Natural killer cell (primary cell): ENCODE measurements around the gene SLC16A10. TPM values are rescaled to one million over a fixed set of nuclear protein-coding genes. Genes with fewer than 3 reads are reported as not detected.

Experiments
- ATAC-seq, 3 donors: fragments of 150-1000 bp in 2 of 3; fragments of 200-7000 bp in 1 of 3; cut with Tn5 transposase; 1 replicate in 1 of 3; 2 replicates in 2 of 3; pipeline ENCODE4 v1.10.0; 2021; ENCODE audit warnings: mild to moderate bottlenecking in 2 of 3, moderate library complexity in 2 of 3
- DNase-seq, 2 donors: peaks; one replicate each; pipeline versions ENCODE4 v3.0.0 to v3.0.0-alpha.2; 2013 to 2021; ENCODE audit warnings: mixed read lengths in 1 of 2
- H3K27ac ChIP-seq: one replicate; pipeline ENCODE4 v1.5.1; 2013; ENCODE audit warnings: mild to moderate bottlenecking, low read length
- H3K27me3 ChIP-seq: one replicate; pipeline ENCODE4 v1.6.1; 2013; ENCODE audit warnings: low read length; ENCODE audit not compliant: control insufficient read depth, insufficient read depth
- H3K36me3 ChIP-seq: one replicate; pipeline ENCODE4 v1.6.1; 2013; ENCODE audit warnings: low read length; ENCODE audit not compliant: control insufficient read depth, insufficient read depth
- H3K4me1 ChIP-seq: one replicate; pipeline ENCODE4 v1.6.1; 2013; ENCODE audit warnings: low read length; ENCODE audit not compliant: control insufficient read depth, insufficient read depth
- H3K4me3 ChIP-seq: one replicate; pipeline ENCODE4 v1.5.1; 2013; ENCODE audit warnings: low read length
- H3K9me3 ChIP-seq: one replicate; pipeline ENCODE4 v1.6.1; 2013; ENCODE audit warnings: low read length; ENCODE audit not compliant: control insufficient read depth, insufficient read depth
- H3K27ac Mint-ChIP-seq, 2 donors: one replicate each; pipeline ENCODE4 v1.8.0; 2022; ENCODE audit warnings: mild to moderate bottlenecking in 2 of 2, mixed read lengths in 2 of 2, moderate library complexity in 1 of 2
- H3K27me3 Mint-ChIP-seq, 2 donors: one replicate each; pipeline ENCODE4 v1.8.0; 2022; ENCODE audit warnings: low read depth in 2 of 2, mixed read lengths in 2 of 2
- H3K36me3 Mint-ChIP-seq: one replicate; pipeline ENCODE4 v1.8.0; 2022; ENCODE audit warnings: mixed read lengths
- H3K4me1 Mint-ChIP-seq, 2 donors: one replicate each; pipeline ENCODE4 v1.8.0; 2022; ENCODE audit warnings: mixed read lengths in 2 of 2
- H3K4me3 Mint-ChIP-seq: one replicate; pipeline ENCODE4 v1.8.0; 2022; ENCODE audit warnings: mild to moderate bottlenecking, moderate library complexity, mixed read lengths
- H3K9me3 Mint-ChIP-seq, 2 donors: one replicate each; pipeline ENCODE4 v1.8.0; 2022; ENCODE audit warnings: mixed read lengths in 2 of 2
- WGBS: methylation state at CpG from one replicate; pipeline ENCODE4 v1.1.7; 2013; ENCODE audit warnings: missing lambda C conversion rate; ENCODE audit not compliant: insufficient coverage; 5-methylcytosine and 5-hydroxymethylcytosine counted together
- intact Hi-C: fragments of 100-400 bp; cut with micrococcal nuclease; formaldehyde crosslinking; loops from one replicate; pipeline ENCODE4 v1.14.2; 2022
- total RNA-seq, 4 donors: library from RNA; stranded (reverse); fragments of 120-200 nt in 1 of 4; gene quantifications; one replicate each; pipeline versions ENCODE4 v1.2.3 to v1.2.4, GENCODE V29; 2013 to 2022
- TF ChIP-seq, protein P1 (sequence below): fragments of 200-600 bp; IDR thresholded peaks from one replicate; pipeline ENCODE4 v1.8.0; 2022; ENCODE audit warnings: antibody characterized with exemption

SLC16A10 gene
- total RNA-seq, 3 donors from 2014 or later (not counting 1 experiment from before 2014, with no cell fraction given), result 0.05 to 0.53 (median 0.18) TPM

DNA sequence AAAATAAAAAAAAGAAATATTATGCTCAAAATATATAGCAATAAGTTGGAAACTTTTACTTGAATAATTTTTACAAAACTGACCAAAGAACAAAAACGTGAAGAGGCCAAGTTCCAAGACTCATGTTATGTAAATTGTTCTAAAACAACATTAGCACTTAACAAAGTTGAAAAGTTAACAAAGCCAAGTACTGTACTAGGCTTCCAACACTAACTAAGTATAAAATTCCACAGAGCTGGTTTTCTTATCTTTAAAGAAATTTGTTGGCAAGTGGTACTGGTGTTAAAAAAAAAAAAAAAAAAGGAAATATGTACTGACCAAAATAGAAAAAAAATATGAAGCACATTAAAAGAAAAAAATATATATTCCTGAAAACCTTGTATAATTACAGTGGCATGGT is 127.8 kb downstream of the SLC16A10 start:
- H3K4me3 Mint-ChIP-seq, result no peak overlapping the region
- no peak for ATAC-seq
- DNase-seq, result no peak
- no peak overlapping the region for H3K27ac Mint-ChIP-seq
- TF ChIP-seq, protein P1, sequence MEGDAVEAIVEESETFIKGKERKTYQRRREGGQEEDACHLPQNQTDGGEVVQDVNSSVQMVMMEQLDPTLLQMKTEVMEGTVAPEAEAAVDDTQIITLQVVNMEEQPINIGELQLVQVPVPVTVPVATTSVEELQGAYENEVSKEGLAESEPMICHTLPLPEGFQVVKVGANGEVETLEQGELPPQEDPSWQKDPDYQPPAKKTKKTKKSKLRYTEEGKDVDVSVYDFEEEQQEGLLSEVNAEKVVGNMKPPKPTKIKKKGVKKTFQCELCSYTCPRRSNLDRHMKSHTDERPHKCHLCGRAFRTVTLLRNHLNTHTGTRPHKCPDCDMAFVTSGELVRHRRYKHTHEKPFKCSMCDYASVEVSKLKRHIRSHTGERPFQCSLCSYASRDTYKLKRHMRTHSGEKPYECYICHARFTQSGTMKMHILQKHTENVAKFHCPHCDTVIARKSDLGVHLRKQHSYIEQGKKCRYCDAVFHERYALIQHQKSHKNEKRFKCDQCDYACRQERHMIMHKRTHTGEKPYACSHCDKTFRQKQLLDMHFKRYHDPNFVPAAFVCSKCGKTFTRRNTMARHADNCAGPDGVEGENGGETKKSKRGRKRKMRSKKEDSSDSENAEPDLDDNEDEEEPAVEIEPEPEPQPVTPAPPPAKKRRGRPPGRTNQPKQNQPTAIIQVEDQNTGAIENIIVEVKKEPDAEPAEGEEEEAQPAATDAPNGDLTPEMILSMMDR, result no peak
- H3K36me3 Mint-ChIP-seq, result no peaks in the 10 kb centered on the region
- no peaks in the 10 kb centered on the region for H3K27me3 Mint-ChIP-seq
- Histone ChIP-seq H3K27me3 (no peaks in the 10 kb centered on the region), H3K9me3 (no peaks in the 10 kb centered on the region), H3K4me3 (no peak overlapping the region), H3K4me1 (no peaks in the 10 kb centered on the region), H3K27ac (no peak overlapping the region), H3K36me3 (no peaks in the 10 kb centered on the region)
- no peaks in the 10 kb centered on the region for H3K4me1 Mint-ChIP-seq
- WGBS, result no CpG with 5 or more reads among the region's 1 CpG
- intact Hi-C loops, result no loop called here
- H3K9me3 Mint-ChIP-seq, result no peaks in the 10 kb centered on the region

DNA sequence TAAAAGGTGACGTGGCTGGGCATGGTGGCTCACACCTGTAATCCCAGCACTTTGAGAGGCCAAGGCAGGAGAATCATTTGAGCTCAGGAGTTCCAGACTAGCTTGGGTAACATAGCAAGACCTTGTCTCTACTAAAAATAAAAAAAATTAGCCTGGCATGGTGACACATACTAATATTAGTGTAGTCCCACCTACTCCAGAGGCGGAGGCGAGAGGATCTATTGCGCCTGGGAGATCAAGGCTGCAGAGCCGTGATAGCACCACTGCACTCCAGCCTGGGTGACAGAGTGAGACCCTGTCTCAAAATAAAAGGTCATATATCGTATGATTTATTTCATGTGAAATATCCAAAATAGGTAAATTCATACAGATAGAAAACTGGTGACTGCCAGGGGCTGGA is 132.5 kb downstream of the SLC16A10 start:
- Histone ChIP-seq H3K27ac (no peak overlapping the region), H3K4me1 (no peaks in the 10 kb centered on the region), H3K36me3 (no peaks in the 10 kb centered on the region), H3K27me3 (no peaks in the 10 kb centered on the region), H3K9me3 (no peaks in the 10 kb centered on the region), H3K4me3 (no peak overlapping the region)
- no peaks in the 10 kb centered on the region for H3K36me3 Mint-ChIP-seq
- no peak overlapping the region for H3K4me3 Mint-ChIP-seq
- DNase-seq (no peak), ATAC-seq (no peak)
- no peaks in the 10 kb centered on the region for H3K9me3 Mint-ChIP-seq
- H3K27ac Mint-ChIP-seq, result no peak overlapping the region
- 94% methylated on average over 6 of the region's 6 CpGs for WGBS
- intact Hi-C loops, result no loop called here
- no peaks in the 10 kb centered on the region for H3K4me1 Mint-ChIP-seq
- TF ChIP-seq, protein P1, result no peak
- peaks cover 0 to 18% of the 10 kb centered on the region in 2 donors for H3K27me3 Mint-ChIP-seq

DNA sequence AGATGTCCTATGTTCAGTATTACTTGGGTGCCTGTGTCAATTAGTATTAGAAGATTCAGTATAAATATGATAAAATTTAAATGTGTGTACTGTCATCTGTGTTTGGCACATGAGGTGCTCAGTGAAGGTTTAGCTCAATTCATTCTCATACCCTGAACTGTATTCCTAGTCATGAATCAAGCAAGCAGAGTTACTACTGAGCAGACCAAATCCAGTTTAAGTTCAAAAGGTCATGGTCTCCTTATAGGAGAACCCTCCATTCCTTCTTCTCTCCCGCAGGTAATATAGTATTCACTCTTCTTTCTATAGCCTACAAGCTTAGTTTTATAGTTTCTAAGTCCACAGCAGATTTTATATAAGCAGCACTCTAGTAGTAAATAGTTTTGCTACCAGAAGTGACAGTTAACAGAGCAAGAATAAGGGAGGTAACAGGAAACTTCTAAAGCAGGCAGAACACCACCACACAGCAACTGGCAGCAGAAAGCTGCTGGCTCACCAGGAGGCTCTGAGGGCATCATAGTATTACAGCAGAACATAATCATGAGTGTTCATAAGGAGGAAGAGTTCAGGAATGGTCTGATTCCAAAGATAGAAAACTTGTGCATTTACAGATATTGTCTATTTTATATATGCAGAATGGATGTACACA is 133.2 kb downstream of the SLC16A10 start:
- H3K27ac ChIP-seq, result no peak overlapping the region
- no peak overlapping the region for H3K27ac Mint-ChIP-seq
- TF ChIP-seq, protein P1, result no peak
- ATAC-seq (no peak), DNase-seq (no peak)
- no peaks in the 10 kb centered on the region for H3K9me3 ChIP-seq
- peaks cover 0 to 18% of the 10 kb centered on the region in 2 donors for H3K27me3 Mint-ChIP-seq
- no peaks in the 10 kb centered on the region for H3K36me3 Mint-ChIP-seq
- intact Hi-C loops, result no loop called here
- H3K4me1 ChIP-seq, result no peaks in the 10 kb centered on the region
- H3K4me3 Mint-ChIP-seq, result no peak overlapping the region
- H3K27me3 ChIP-seq, result no peaks in the 10 kb centered on the region
- no peaks in the 10 kb centered on the region for H3K4me1 Mint-ChIP-seq
- no peaks in the 10 kb centered on the region for H3K9me3 Mint-ChIP-seq
- no peaks in the 10 kb centered on the region for H3K36me3 ChIP-seq
- no peak overlapping the region for H3K4me3 ChIP-seq
- whole genome bisulfite sequencing, result 100% methylated on average over 1 of the region's 1 CpG

DNA sequence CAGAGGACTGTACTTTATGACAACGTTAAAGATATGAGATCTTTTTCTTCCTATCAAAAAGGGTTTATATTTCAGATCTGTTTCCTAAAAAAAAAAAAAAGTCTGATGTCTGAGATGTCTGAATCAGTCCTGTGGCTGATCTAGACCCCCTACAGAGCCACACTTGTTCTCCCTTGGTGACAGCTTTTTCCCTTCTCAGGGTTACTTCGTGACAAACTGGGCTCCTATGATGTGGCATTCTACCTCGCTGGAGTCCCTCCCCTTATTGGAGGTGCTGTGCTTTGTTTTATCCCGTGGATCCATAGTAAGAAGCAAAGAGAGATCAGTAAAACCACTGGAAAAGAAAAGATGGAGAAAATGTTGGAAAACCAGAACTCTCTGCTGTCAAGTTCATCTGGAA is 134.5 kb downstream of the SLC16A10 start:
- H3K27ac Mint-ChIP-seq, result no peak overlapping the region
- WGBS, result 69% methylated on average over 3 of the region's 4 CpGs
- no peak for DNase-seq
- no peak overlapping the region for H3K27ac ChIP-seq
- TF ChIP-seq, protein P1, result no peak
- no peak for ATAC-seq
- no peaks in the 10 kb centered on the region for H3K4me1 Mint-ChIP-seq
- no peak overlapping the region for H3K4me3 ChIP-seq
- no peaks in the 10 kb centered on the region for H3K9me3 Mint-ChIP-seq
- no peaks in the 10 kb centered on the region for H3K36me3 Mint-ChIP-seq
- no peaks in the 10 kb centered on the region for H3K9me3 ChIP-seq
- no peaks in the 10 kb centered on the region for H3K36me3 ChIP-seq
- no peak overlapping the region for H3K4me3 Mint-ChIP-seq
- peaks cover 0 to 18% of the 10 kb centered on the region in 2 donors for H3K27me3 Mint-ChIP-seq
- intact Hi-C loops, result no loop called here
- peaks cover 2% of the 10 kb centered on the region for H3K27me3 ChIP-seq
- H3K4me1 ChIP-seq, result no peaks in the 10 kb centered on the region
